Measurements from ENCODE around the gene SYNE4.
A peak's percentile ranks its signal among the peaks of the same experiment; 100 is the strongest.
"Not testable (repeated sequence)": the region's sequence is repeated elsewhere in the genome, so short reads cannot be mapped to it uniquely, and the experiment has no call there.

Gene SYNE4, protein sequence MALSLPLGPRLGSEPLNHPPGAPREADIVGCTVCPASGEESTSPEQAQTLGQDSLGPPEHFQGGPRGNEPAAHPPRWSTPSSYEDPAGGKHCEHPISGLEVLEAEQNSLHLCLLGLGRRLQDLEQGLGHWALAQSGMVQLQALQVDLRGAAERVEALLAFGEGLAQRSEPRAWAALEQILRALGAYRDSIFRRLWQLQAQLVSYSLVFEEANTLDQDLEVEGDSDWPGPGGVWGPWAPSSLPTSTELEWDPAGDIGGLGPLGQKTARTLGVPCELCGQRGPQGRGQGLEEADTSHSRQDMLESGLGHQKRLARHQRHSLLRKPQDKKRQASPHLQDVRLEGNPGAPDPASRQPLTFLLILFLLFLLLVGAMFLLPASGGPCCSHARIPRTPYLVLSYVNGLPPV

DNA sequence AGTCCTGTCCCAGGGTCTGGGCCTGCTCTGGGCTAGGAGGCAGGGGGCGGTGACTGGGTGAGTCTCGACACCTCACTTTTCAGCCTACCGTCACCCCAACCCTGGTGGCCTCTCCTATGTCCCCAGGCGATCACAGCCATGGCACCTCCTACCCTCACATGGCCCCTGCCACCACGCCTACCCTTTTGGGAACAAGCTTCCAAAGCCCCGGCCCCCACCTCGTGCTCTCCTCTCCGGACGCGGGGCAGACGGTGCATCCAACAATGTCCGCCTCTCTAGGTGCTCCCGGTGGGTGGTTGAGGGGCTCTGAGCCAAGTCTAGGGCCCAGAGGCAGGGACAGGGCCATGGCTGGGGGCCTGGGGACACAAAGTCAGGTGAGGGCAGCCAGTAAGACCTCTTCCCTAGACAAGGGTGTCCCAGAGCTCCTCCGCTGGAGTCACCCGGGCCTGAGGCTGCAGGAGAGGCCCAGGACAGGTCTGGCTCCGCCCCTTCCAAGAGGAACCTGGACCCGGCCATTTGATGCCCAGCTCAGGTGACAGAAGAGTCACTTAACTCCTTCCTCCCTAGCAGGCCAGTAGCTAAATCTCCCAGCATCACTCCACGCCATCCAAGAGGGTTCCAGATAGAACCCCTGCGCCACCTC is at the start of gene SYNE4:
Gene SYNE4 (minus strand): TSS at position 478 of the 643 bp plus-strand sequence. CDS start 132 bp downstream, at position 346.
- DNase-seq: no peak

DNA sequence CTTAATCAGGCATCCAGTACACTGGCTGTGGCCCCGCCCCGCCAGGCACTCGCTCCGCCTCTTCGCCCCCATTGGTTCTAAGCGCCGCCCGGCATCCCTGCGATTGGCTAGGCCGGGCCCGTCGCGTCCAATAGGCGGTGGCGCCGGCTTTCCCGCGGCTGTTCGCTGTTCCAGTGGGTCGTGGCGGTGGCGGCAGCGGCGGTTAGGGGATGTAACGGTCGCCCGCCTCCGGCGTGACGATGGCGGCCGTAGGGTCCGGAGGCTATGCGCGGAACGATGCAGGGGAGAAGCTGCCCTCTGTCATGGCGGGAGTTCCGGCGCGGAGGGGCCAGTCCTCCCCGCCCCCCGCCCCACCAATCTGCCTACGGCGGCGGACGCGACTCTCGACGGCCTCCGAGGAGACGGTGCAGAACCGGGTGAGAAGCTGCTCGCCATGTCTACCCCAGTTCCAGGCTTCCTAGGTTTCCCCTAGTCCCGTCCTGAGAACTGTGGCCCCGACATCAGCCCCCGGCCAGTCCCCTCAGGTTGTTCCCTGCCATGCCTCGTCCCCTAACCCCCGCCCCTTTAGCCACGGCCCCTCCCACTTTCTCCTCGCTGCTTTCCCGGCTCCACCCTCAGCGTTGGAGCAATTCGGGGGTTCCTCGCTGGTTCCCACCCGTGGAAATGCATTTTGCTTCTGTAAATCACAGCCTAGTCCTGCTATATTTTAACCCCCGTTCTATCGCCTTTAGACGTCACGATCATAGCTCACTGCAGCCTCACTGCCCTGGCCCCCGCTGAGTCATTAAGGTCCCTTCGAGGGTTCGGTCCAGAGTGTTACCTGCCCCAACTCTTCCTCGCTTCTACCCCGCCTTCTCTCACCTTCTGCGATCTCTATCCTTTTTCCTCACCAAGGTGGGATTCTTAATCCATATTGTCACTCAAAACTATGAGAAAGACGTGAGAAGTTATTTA is 46.4 kb upstream of the SYNE4 start, which contains the start of gene WDR62:
Gene WDR62 (plus strand): TSS at position 165 of the 954 bp plus-strand sequence. CDS start 75 bp downstream, at position 240.
- peak; percentile 95 for DNase-seq

DNA sequence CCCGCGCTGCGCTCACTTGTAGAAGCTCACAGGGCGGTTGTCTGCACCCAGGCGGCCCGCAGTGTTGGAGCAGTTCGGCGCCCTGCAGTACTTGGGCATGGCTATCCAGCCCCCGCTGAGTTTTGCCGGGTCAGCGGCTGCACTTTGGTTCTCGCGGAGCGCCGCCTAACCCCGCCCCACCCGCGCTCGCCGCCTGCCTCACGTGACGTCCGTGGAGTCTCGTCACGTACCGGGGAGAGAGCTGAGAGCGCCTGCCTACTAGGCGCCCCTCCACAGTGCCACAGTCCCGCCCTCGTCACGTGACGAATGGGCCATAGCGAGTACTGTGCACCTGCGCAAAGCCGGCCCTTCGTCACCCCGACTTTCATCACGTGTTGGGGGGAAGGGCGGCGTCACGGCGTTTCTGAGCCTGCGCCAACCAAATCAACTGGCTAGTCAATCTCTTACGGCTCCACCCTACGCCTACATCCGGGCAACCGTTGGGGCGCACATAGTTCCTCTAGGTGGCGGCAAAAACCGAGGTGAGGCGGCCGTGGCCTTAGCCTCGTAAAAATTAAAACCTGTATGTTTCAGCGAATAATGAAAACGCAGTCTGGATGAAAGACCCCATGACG is 45.6 kb upstream of the SYNE4 start, which contains the start of gene THAP8:
Gene THAP8 (minus strand): TSS at position 167 of the 614 bp plus-strand sequence. CDS start 68 bp downstream, at position 99.
- peak; percentile 99 for DNase-seq

DNA sequence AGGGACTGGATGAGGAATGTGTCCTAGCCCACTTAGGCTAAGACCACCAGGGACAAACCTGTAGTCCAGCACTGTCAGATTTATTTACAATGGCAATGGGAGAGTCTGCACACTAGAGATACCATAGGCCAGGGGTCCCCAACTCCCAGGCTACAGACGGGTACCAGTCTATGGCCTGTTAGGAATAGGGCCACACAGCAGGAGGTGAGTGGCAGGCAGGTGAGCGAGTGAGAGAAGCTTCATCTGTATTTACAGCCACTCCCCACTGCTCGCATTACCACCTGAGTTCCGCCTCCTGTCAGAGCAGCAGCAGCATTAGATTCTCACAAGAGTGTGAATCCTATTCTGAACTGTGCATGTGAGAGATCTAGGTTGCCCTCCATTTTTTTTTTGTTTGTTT is 43.0 kb upstream of the SYNE4 start:
- DNase-seq: no peak

DNA sequence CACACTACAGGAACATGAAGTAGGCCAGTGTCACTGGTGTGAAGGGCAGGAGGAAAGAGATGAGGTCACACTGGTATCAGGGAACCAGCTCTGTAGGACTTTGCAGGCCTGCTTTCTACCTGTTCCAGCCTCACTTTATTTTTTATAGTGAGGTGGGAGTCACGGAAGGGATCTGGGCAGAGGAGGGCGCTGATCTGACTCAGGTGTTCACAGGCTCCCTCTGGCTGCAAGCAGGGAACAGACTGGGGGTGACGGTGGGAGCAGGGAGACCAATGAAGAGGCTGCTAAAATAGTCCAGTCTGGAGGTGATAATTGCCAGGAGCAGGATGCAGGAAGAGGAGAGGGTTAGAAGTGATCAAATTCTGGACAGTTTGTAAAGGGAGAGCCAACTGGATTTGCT is 42.6 kb upstream of the SYNE4 start:
- DNase-seq: no peak

DNA sequence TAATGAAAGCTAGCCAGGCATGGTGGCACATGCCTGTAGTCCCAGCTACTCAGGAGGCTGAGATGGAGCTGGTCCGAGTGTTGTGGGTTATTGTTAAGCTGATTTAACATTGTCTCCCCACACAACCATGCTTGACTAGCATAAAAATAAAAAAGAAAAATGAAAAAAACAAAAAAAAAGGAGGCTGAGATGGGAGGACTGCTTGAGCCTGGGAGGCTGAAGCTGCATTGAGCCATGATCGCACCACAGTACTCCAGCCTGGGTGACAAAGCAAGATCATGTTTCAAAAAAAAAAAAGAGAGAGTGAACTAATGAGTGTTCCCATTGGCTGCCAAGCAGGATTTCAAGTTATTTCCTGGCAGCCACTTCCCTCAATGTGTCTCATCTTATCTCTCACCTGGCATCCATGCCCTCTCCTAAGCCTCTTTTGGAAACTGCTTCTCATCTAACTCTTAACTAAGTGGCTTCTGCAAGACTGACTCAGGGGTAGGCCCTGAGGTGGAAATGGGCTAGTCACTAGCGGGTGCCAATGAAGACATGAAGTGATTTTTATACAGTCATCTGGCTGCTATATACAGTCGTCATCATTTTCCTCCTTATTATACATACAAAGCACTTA is 40.6 kb upstream of the SYNE4 start:
- DNase-seq: no peak

DNA sequence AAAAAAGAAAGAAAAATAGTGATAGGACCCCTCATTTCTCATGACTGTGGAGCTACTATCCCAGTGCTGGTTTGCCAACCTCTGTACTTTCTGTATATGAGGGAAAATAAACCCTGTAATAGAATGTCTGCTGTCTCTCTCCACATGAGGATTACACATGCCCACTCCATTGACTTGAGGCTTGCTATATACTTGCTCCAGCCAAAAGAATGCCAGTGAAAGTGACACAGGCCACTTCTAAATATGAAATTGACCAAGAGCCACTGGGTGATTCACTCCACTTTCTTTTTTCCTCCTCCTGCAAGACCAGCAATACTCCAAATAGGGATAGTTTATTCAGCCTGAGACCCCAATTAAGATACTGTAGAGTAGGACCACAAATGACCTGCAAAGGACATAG is 39.2 kb upstream of the SYNE4 start:
- no peak for DNase-seq

DNA sequence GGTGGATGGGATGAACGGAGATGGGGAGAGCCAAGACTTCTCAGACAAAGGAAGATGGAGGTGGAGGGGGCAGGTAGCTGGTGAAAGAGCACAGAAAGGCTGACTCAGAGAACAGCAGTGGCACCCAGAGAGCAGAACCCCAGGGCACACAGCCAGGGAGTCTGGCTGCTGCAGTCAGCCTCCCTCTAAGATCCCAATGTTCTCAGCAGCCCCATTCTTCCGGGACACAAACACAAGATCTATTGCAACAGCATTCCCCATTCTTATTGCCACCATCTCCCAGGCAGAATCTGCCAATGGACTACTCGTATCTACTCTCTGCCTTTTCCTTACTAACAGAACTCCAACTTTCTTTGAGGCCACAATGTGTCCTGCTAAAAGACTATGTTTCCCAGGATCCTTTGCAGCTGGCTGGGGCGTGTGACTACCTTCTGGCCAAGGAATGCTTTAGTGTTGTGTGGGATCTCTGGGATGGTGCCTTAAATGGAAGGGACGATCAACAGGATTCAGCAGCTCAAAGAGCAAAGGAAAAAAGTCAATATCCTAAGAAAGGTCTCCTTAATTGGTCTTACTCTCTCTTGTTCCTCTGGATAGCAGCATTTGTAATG is 37.9 kb upstream of the SYNE4 start:
- no peak for DNase-seq

DNA sequence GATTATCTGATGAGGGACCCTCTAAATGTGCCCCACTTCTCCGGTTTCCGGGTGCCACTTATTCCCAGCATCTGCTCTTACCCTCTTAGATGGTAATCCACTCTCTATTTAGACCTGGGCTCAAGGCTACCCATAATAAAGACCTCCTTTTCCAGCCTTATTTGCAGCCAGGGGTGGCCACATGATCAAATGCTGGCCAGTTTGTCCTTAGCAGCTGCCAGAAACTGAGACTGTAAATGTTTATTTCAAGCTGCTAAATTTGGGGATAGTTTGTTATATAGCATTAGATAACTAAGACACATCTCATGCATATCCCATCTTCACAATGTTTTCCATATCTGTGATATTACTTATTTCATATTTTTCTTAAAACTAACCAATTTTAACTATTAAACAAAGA is 35.3 kb upstream of the SYNE4 start:
- DNase-seq: no peak

DNA sequence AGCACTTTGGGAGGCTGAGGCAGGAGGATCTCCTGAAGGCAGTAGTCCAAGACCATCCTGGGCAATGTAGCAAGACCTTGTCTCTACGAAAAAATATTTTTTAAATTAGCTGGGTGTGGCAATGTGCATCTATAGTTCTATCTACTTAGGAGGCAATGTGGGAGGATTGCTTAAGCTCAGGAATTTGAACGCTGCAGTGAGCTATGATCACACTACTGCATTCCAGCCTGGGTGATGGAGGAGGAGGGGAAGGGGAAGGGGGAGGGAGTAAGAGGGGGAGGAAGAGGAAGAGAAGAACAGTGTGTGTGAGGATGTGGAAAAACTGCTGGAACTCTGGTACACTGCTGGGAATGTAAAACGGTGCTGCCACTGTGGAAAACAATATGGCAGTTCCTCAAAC is 33.2 kb upstream of the SYNE4 start:
- DNase-seq: no peak

DNA sequence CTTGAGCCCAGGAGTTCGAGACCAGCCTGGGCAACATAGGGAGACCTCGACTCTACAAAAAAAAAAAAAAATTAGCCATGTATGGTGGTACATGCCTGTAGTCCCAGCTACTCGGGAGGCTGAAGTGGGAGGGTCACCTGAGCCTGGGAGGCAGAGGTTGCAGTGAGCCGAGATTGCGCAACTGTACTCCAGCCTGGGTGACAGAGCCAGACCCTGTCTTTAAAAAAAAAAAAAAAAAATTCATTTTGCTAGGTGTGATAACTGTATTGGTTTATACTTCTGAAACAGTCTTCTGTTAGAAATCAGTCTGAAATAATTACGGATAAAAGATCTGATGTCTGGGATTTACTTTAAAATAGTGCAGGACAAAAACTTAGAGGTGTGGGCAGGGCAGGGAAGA is 32.5 kb upstream of the SYNE4 start:
- not testable (repeated sequence) for DNase-seq

DNA sequence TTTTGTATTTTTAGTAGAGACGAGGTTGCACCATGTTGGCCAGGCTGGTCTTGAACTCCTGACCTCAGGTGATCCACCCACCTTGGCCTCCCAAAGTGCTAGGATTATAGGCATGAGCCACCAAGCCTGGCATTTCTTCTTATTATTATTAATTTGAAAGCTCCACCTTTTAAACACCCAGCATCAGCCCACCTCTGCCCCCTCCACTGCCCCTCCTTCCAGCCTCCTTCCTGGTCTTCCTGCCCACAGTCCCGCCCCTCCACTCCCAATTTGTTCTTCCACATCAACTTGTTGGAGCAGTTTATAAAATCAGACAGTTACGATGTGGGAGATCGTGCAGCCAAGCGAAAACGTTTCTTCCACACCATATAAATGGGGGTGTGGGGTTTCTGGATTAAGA is 31.9 kb upstream of the SYNE4 start:
- DNase-seq: no peak

DNA sequence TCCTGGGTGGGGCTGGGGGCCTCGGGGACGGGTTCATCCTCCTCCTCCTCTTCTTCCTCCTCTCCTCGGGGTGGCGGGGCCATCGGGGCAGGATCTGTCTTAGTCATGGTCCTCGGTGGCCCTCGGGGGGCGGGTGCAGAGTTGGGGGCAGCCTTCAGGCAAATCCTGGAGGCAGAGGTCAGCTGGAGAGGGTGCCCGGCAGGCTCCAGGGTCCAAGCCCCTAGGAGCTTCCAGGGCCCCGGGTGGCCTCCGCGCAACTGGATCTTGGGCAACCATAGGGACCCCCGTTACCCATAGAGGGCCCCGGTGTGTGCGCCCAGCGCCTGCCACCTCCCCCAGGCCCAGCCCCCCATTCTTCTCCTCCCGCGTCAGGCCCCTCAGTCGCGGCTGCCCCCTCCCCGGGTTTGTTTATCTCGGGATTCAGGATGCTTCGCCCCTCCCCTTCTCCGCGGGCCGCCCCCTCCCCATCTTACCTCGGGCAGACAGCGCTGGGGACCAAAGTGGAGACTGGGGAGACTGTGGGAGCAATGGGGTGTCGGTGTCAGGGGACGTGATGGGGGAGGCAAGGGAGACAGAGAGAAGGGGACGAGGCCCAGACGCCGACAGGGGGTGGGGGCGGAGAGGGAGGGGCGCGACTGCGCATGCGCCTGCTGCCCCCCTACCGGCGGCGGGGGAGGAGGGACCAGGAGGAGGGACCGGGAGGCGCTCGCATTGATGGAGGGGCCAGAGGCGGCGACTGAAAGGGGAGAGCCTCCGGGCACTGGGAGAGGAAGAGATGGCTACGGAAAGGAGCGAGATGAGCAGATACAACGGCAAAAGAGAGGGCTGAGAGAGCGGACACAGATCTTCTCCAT is 23.9 kb upstream of the SYNE4 start, which contains the start of gene CLIP3:
Gene CLIP3 (minus strand): TSS at position 623 of the 854 bp plus-strand sequence. CDS start 516 bp downstream, at position 107.
- peak; percentile 68 for DNase-seq

DNA sequence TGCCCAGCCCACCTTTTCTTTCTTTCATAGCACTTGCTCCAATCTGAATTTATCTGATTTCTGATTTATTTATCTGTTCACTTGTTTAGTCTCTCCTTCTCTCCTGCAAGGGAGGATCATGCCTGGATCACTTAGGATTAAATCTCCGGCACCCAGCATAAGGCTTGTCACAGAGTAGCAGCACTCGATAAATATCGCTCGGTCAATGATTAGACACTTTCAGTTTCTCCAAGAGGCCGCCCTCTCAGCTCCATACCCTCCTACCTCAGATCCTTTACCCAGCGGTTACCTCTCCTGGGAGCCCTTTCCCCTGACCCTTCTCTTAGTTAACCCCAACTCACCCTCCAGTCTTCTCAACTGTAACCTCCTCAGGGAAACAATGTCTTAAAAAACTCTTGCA is 22.7 kb upstream of the SYNE4 start:
- DNase-seq: no peak

DNA sequence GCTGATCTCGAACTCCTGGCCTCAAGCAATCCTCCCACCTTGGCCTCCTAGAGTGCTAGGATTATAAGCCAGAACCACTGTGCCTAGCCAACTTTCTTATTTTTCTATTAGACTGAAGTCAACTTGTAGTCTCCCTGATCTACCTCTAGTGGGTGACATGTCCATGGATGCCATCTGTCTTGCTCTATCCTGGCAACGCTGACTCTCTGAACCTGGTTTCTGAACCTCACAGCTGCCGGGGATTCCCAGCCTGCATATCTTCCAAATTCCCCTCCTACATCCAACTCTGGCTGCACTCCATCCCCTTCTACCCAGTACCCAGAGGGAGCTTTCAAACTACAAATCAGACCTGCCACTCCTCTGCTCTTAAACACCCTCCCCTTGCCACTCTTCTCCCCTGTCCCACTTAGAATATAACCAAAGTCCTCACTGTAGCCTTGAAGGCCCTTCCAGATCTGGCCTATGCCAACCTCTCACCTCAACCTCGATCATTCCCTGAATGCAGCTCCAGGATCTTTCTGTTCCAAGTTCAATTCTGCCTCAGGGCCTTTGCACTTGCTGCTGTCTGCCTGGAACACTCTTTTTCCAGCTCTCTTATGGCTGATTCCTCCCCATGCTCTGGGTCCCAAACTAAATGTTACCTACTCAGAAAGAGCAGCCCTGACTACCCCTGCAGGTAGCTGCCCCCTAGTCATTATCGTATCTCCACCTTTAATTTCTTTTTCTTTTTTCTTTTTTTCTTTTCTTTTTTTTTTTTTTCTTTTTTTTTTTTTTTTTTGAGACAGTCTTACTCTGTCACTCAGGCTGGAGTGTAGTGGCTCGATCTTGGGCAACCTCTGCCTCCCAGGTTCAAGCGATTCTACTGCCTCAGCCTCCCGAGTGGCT is 21.9 kb upstream of the SYNE4 start:
- peak; percentile 69 for DNase-seq

DNA sequence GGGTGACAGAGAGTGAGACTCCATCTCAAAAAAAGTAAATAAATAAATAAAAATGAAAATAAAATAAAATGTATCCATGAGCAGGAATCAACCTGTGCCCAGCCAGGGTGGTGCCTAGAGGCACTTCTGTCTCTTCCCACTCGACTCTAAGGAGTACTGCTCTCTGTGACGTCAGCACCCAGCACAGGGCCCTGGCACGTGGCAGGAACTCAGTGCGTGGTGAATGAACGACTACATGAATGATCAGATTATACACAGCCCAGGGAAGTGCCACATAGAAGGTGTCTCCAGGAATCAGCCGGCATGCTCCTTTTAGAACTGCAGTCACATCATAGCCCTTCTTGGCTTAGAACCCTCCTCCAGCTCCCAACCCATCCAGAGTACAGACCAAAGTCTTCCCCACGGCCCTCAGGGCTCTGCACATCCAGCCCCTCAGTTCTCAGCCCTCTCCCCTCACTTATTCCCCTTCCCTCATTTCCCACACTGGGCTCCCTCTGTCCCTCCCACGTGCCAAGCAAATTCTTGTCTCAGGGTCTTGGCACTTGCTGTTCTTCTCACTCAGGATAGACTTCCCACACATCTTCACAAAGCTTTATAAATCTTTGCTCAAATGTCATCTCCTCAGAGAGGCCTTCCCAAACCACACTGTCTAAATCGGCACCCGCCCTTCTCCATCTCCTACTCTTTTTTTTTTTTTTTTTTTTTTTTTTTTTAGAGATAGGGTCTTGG is 19.9 kb upstream of the SYNE4 start:
- DNase-seq: no peak

DNA sequence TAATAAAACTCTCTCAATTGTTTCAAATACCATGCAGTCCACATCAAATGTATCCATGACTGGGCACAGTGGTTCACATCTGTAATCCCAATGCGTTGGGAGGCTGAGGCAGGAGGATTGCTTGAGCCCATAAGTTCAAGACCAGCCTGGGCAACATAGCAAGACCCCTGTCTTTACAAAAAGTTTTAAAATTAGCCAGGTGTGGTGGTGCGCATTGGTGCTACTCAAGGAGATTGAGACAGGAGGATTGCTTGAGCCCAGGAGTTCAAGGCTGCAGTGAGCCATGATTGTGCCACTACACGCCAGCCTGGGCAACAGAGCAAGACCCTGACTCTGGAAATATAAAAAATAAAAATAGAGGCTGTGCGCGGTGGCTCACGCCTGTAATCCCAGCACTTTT is 19.1 kb upstream of the SYNE4 start:
- no peak for DNase-seq

DNA sequence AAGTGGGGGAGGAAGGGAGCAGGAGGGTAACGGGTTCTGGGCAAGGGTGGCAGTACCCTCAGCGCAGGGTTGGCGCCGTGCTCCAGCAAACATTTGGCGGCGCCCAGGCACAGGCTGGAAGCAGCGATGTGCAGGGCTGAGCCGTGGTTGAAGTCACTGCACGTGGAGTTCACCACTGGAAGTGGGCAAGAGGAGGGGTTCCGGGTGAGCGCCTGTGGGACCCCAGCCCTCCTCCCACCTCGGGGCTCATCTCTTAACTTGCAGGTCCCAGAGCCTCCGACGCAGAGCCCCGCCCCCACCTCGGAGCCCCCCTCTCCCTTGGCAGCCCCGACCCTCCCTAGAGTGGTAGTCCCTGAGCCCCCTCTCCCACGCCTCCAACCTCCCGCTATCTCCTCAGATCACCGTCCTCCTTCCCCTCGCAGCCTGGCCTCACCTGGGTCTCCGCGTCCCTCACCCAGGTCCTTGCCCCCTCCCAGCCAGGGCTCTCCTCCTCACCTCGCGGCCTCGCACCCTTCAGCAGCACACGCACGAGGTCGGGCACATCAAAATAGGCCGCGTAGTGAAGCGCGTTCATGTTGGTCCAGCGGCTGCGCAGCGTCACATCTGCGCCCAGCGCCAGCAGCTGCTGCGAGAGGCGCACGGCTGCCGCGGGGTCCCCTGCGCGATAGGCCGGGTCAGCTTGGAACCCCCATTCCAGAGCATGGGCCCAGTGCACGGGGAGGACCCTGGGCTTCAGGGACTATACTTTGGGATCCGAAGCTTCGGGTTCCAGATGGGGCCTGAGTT is 17.7 kb upstream of the SYNE4 start:
- DNase-seq: no peak
